PFSK-1 (cell line): ENCODE results near the gene MCEE.

Source experiments
- FOXP2 ChIP-seq: optimal IDR thresholded peaks from 2 replicates; pipeline ENCODE3; 2011; ENCODE audit warnings: borderline replicate concordance, control low read depth, inconsistent platforms; ENCODE audit not compliant: insufficient read depth; ENCODE audit errors: extremely low read length, extremely low read depth
- POLR2AphosphoS5 ChIP-seq: IDR thresholded peaks from 2 replicates; pipeline ENCODE4 v1.6.1; 2012; ENCODE audit warnings: low read depth, mild to moderate bottlenecking, control low read depth, low read length, moderate library complexity
- REST ChIP-seq, 2 experiments: IDR thresholded peaks; 2 replicates each; pipeline versions ENCODE4 v1.6.1 to v1.8.0; 2011 to 2012; ENCODE audit warnings: low read depth in 2 of 2, low read length in 2 of 2, control low read depth in 1 of 2, inconsistent platforms in 1 of 2, mild to moderate bottlenecking in 1 of 2, moderate library complexity in 1 of 2; ENCODE audit not compliant: insufficient read depth in 1 of 2
- SIN3A ChIP-seq: IDR thresholded peaks from 2 replicates; pipeline ENCODE4 v1.6.1; 2012; ENCODE audit warnings: mild to moderate bottlenecking, low read length, moderate library complexity, borderline replicate concordance; ENCODE audit not compliant: insufficient read depth
- TAF1 ChIP-seq: IDR thresholded peaks from 2 replicates; pipeline ENCODE4 v1.6.1; 2012; ENCODE audit warnings: low read length, control low read depth, borderline replicate concordance; ENCODE audit not compliant: insufficient read depth

MCEE gene

GRCh38 chr2:71133603-71134002, 3.6 kb upstream of the MCEE start:
- no peak for TF ChIP-seq POLR2AphosphoS5
- no peak for TF ChIP-seq REST (IDR thresholded peaks at IDR 0.05; ENCODE audit: insufficient read depth in 1 of 2, low read depth in 2 of 2, low read length in 2 of 2)
- TF ChIP-seq SIN3A = no peak
- TF ChIP-seq TAF1 = no peak
- TF ChIP-seq FOXP2 = no peak

- TF ChIP-seq SIN3A = 0 out of 2 replicates have a peak, but pooled peaks have one; percentile 16
- no peak for TF ChIP-seq POLR2AphosphoS5
These were observed 846 bp upstream of the MCEE start for GRCh38 chr2:71130905-71131244.

GRCh38 chr2:71129902-71130151, 202 bp downstream of the MCEE start:
- TF ChIP-seq FOXP2 = peak; percentile 72
- TF ChIP-seq SIN3A = no peak

- TF ChIP-seq POLR2AphosphoS5 (no peak), SIN3A (no peak), TAF1 (no peak), FOXP2 (no peak), REST (IDR thresholded peaks at IDR 0.05; ENCODE audit: insufficient read depth in 1 of 2, low read depth in 2 of 2, low read length in 2 of 2) (no peak)
These were observed 721 bp downstream of the MCEE start for GRCh38 chr2:71129114-71129901.

- TF ChIP-seq SIN3A (no peak), REST (IDR thresholded peaks at IDR 0.05; ENCODE audit: insufficient read depth in 1 of 2, low read depth in 2 of 2, low read length in 2 of 2) (no peak), TAF1 (no peak), POLR2AphosphoS5 (no peak), FOXP2 (no peak)
These were observed 3.1 kb downstream of the MCEE start for GRCh38 chr2:71126957-71127356.

GRCh38 chr2:71125506-71126294, 4.3 kb downstream of the MCEE start:
- TF ChIP-seq REST (IDR thresholded peaks at IDR 0.05; ENCODE audit: insufficient read depth in 1 of 2, low read depth in 2 of 2, low read length in 2 of 2) = no peak
- TF ChIP-seq TAF1 = no peak
- no peak for TF ChIP-seq SIN3A
- TF ChIP-seq POLR2AphosphoS5 = no peak
- no peak for TF ChIP-seq FOXP2
